NCI-H748 treated with DMSO at 0.1 percent for 48 hours (cell line): ENCODE data around the gene FAM83C.
"Not testable (repeated sequence)": the region's sequence is repeated elsewhere in the genome, so short reads cannot be mapped to it uniquely, and the experiment has no call there.

ENCODE experiments used
- DNase-seq: peaks from one replicate; lab custom pipeline; 2025; lab: John Stamatoyannopoulos, UW

The FAM83C gene

DNA sequence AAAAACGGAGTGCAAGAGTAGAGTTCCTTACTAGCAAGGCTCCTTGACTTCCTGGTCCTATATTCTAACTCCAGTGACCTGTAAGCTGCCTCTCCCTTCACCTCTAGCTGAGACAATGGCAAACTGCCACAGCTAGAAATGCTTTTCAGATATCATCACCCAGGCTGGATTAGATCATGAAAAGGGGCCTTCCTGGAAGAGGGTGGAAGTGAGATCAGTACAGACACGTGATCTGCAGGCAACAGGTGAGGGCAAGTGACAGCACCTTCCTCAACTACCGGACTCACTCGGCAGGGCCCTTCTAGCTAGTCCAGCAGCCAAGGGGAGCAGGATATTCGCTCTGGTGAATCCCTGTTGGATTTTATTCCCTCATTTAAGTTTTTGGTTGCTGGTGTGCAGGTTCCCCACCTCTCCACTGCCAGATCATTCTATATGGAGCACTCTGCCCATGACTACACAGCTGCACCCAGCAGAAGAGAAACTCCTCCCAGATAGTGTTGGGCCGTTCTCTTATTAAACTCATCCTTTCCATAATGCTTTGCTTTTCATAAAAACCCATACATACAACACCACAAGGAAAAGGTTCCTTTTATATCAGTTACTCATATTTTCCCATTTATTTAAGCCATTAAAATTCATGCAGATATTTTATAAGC, 26.4 kb upstream of the FAM83C start:
- DNase-seq: no peak

DNA sequence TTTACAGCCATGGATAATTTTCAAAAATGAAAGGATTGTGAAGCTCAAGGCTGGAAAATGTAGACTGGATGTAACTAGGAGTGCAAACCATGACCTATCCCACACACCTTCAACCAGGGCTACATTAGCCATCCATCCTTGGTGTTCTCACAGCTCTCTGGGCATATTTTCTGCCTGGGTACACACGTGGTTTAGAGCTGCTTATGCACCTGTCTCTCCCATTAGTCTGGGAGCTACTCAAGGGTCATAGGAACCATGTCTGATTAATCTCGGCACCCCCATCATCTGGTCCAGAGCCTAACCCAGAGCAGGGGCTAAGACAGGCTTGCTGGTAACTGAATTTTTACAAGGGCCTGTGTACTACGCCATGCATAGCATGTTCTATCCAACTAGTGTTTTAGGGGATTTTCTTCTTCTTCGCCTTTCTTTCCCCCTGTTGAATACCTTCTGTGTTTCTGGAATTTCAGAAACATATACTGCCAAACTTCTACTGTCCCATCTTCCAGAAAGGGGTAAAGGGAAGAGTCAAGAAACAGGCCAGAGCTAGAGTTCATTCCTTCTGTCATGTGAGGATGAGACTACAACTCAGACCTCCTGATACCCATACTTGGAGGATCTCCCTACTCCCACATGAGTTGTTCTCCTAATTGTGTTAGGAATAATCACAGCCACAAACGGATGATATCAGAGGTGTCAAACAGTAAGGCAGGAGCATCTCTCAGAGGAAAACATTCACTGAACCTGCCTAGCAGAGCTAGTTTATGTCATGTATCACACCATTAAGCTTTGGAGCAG, 25.4 kb upstream of the FAM83C start:
- no peak for DNase-seq

DNA sequence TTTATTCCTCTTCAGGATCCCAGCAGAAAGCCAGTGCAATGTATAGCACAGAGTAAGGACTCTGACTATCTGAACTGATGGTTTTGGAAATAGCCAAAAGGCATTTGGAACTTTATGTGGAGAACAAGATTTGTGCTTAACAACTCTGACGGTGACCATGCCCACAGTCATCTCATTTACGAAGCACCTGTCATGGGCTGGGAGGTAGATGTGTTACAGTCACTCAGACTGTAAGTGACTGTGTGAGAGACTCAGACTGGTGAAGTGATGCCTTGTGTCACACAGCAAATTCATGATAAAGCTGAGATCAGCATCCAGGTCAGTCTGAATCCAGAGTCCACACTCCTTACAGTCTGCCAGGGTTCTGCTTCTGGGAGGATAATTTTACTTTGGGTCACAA, 23.9 kb upstream of the FAM83C start:
- no peak for DNase-seq

DNA sequence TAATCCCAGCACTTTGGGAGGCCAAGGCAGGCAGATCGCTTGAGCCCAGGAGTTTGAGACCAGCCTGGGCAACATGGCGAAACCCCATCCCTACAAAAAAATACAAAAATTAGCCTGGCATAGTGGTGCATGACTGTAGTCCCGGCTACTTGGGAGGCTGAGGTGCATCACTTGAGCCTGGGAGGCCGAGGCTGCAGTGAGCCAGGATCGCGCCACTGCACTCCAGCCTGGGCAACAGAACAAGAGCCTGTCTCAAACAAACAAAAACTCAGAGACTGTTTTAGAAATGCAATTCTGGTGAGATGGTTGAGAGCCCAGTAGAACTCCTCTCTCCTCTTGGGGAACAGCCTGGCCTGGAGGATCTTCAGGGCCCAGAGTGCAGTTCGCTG, 23.4 kb upstream of the FAM83C start:
- DNase-seq: not testable (repeated sequence)

DNA sequence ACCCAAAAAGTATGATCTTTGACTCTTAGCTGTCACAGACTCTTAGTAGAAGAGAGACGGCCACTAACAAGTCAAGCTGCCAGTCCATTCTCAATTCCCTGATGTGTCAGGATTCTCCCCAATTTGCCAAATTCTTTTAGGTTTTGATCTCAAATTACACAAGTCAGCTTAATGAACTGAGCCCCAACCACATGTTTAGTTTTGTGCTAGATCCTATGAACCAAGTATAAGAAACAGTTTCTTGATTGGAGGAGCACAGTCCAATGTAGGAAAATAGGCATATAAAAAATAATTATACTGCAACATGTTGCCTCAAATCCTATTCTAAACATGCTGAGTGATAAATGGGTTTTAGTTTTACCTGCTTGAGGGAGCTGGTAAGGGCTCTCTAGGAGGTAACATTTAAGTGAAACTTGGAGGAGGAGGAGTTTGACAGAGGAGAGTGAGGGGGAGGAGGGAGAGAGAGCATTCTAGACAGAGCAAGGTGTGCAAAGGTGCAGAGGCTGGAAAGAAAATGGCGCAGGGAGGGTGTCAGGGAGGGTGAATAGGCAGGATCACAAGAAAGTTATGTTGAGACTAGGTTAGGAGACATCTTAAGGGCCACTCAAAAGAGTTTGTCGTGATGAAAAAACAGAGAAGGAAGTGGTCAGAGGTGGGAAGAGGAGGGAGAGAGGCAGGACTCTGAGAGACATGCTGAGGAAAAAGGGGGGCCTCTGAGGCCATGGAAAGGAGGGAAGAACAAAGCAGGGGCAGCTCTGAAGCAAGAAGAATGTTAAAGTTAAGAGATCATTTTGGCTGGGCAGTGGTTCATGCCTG, 22.8 kb upstream of the FAM83C start:
- no peak for DNase-seq

DNA sequence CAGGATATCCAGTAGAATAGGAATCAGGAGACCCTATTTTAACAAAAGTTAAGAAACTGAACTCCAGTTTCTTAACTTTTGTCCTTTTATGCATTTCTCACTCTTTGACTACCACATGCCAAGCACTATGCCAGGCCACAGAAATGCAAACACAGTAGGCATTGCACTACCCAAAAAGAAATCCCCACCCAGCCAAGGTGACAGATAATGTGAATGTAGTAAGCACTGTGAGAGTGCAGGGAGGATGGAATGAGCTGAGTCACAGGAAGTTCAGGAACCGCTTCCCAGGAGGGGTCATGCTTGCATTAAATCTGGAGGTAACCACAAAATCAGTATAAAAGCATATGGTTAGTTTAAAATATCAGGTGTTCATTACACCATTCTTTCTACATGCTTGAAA, 20.1 kb upstream of the FAM83C start:
- DNase-seq: no peak

DNA sequence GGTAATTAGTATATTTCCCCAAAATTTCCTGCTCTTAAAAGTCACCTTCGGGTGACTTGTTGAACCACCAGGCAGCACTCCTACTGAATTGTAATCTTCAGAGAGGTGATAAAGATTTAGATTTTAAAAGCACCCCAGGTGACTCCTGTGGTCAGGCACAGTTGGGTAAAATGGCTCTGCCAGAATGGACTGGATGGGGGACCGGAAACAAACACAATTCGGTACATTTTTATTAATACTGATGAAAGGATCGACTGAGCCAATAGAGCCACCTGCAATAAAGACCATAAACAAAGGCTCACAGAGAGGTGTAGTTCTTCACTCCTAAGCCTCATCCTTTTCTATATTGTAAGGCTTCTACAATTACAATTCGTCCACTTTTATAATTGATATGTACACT, 19.6 kb upstream of the FAM83C start:
- no peak for DNase-seq

DNA sequence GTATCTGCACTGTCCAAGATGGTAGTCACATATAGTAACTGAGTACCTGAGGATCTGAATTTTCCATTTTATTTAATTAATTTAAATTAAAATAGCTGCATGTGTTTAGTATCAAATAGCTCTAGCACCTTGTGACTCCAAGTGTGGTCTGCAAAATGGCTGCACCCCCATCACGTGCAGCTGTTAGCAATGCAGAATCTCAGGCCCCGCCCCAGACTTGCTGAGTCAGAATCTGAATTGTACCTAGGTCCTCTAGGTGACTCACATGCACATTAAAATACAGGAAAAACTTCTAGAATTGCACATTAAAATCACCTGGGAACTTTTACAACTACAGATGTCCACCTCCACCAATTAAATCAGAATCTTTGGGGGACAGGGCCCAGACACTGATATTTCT, 19.2 kb upstream of the FAM83C start:
- no peak for DNase-seq

DNA sequence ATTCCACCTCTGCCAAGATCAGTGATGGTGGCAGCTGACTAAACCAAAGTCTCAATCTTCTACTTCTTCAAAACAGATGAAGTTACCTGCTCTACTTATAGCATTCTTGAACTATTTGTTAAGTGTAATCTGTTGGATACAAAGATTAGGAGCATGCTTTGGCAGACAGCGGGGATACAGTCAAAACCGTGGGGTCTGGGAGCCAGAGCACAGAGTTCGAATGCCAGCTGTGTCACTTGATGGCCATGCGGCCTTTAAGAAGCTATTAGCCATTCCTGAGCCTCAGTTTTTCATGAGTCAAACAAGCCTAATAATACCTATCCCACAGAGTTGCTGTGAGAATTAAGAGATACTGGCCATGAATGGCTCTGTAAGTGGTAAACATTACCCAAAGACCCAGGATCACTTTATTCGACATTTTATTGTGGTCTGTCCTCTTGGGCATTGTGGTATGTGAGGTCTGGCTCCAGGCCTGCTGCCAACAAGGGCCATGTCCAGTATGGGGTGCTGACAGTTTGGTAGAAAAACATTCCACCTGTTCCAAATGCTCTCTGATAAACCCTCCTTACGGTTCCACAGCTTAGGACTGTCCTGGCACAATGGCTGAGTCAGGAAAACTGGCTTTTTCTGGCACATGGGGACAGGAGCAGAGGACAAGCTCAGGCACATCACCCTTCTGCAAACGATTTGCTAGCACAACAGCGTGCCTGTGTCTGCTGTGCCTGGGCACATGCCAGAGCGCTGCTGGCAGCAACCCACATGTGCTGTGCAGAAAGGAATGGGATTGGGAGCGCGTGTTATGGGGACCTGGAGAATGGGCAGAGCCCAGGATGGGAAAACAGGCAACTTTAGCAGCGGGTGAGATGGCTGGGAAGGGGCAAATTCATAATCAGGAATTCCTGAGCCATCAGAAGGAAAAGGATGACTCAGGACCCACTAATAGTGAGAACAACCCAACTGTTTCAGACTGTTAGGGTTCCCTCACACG, 15.7 kb upstream of the FAM83C start:
- no peak for DNase-seq

DNA sequence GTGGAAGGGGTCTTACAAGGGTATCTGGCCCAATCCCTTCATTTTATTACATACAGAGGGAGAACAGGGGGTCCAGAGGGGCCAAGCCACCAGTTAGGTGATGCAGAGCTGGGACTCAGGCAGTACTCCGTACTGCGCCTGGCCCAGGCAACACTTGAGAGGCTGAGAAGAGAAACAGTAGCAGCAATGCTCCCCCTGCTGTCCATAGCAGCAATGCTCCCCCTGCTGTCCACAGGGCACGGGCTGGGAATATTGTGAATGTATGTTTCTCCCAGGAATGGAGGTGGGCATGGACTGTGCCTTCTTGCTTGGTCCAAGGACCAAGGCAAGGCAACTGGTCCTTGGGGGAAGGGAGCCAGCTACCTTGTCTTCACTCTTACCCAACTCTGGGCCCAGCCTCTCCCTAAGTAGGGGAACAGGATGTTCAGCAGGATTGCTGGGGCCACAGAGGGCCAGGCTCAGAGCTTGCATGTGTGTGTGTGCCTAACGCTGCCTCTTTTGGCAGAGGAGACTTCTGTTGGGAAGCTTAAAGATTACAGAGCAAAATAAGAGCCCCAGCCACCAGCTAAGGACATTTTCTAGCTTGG, 14.8 kb upstream of the FAM83C start:
- peak; percentile 7 for DNase-seq

DNA sequence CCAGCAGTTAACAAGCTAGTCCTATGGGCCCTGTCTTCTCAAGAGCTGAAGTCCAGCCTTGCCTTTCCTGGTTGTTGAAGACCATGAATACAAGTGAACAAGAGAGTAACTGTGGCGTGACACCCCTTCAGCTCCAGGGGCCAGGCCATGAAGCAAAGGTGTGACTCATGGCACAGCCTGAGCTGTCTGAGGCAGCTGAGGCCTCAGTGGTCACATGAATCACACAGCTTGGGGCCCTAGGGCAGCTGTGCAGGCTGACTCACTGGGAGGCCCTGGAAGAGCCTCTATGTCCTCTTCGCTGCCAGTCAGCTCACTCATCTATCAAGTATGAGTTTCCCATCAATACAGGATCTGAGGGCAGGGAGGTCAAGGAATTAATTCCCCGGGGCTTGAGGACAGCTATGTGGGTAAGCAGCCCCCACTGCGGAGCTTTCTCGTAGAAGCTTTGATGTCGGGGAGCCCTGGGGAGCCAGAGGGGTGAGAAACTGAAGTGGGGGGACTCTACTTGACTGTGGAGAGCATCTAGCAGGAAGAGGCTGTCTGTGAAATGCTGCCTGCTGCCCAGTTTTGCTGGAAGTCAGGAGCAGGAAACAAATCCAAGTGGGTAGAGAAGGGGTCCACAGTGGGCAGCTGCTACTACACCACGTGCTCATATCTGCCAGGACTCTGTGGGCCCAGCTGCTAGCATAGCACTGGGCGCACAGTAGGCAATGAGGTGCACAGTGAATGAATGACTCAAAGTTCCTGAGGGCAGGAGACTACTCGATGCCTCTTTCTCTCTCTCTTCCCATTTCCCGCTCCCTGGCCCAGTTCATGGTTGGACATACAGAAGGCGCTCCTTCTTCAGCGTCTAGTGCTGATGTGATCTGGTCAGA, 13.7 kb upstream of the FAM83C start:
- DNase-seq: no peak

DNA sequence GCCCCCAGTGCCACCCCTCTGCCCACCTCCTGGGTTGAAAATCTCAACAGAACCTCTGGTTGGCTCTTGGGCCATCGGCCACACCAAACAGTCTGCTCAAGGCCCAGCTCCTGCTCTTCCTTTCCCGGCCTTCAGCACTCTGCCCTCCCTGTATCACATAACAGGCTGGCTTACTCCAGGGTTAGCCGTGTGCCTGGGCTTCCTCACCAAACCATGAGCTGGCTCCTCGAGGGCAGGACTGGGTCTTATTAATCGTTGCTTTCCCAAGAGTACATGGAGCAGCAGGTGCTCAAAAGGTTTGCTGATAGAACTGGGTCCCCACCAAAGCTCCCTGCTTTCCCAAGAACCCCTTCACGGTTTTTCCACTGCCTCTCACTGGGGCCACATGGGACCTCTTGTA, 12.7 kb upstream of the FAM83C start:
- DNase-seq: no peak

DNA sequence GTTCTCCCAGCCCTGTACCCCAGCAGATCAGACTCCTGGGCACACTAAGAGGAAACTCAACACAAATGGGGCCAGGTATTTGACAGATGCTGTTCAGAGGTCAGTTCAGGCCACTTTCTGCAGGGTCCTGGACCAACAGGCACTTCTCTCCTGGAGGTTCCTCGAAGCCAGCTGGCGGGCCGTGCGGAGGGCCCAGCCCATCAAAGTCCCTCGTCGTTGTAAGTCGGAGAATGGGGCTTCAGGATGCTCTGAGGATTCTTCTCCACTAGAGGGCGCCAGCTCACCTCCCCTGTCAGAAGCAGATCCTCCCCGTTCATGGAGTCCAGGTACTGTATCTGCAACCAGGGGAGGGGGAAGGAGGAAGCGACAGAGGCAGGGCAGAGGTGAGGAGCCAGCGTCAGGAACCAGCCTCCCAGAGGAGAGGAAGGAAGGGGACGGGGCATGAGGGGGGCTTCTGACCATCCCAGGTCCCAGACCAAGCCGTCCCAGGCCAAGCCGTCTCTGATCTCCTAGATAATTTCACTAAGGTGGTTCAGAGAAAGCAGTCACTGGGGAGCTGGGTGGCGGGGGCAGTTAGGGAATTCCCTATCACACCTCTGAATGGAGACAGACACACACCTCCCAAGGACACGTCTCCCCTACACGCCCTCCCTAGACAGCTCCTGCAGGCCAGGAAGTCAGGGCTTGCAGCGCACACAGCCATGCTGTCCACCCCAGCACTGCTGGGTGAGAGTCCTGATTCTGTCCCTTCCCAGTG, 11.7 kb upstream of the FAM83C start:
- DNase-seq: peak; percentile 71

DNA sequence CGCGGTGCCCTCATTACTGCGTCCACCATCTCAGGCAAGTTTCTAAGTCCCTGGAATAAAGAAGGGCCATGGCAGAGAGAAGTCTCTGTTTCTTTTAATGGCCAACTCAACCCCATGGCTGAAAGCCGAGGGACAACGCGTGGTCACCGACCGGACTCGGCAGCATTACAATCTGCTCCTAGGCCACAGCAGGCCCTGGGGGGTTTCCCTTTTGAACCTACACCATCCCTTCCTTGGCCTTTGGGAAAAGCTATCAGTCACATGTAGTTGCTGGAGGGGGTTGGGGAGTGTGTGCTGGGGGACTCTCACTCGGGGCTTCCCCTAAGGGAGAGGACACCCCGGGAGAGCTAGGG, 11.1 kb upstream of the FAM83C start:
- DNase-seq: no peak

DNA sequence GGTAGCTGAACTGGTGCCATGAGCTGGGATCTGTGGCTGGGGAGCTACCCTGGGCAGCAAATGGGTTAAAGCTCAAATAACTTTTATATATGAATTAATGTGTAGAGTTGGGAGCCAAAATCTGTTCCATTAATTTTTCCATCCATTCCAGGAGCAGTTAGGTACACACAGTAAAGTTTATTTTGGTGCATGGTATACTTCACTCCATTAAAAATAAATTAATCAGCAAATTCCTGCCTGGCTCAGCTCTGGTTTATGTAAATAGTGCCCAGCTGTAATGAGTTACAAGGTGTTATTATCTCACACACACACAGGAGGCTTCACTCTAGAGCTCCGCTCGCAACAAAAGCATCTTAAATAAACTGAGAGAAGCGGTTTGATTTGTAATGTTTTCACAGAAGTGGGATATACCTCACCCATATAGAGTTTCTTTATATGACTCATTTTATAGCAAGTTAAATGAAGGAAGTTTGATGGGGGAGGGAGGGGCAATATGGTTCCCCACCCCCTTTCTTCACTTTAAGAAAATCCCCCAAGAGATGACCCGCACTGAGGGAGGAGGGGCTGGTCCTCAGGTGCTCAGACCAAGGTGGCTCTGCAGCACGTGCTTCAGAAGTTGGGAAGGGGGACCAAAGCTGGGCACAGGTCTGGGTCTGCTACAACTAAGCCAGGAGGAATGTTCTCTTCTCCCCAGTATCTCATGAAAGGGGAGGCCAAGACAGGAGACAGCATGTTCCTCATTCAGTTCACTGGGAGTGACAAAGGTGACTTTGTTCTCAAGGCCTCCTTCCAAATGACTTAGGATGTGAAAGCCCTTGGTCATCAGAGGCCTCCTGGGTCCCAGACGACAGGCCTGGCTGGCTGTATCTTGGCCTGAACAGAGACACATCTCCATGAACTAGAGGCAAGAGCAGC, 10.5 kb upstream of the FAM83C start:
- DNase-seq: no peak

DNA sequence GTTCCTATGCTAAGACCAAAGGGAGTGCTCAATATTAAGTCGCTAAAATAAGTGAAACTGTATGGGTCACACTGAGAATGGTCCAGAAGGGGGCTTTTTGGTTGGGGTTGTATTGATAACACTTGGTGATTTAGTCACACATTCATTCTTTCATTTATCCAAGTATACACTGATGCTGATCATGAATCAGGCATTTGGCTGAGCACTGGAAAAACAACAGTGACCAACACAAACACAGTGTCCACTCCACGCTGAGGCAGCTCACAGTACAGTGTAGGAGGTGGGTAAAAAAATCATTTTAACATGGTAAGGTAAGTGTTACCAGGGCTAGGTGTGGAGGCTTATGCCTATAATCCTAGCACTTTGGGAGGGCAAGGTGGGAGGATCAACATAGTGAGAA, 9.2 kb upstream of the FAM83C start:
- no peak for DNase-seq

DNA sequence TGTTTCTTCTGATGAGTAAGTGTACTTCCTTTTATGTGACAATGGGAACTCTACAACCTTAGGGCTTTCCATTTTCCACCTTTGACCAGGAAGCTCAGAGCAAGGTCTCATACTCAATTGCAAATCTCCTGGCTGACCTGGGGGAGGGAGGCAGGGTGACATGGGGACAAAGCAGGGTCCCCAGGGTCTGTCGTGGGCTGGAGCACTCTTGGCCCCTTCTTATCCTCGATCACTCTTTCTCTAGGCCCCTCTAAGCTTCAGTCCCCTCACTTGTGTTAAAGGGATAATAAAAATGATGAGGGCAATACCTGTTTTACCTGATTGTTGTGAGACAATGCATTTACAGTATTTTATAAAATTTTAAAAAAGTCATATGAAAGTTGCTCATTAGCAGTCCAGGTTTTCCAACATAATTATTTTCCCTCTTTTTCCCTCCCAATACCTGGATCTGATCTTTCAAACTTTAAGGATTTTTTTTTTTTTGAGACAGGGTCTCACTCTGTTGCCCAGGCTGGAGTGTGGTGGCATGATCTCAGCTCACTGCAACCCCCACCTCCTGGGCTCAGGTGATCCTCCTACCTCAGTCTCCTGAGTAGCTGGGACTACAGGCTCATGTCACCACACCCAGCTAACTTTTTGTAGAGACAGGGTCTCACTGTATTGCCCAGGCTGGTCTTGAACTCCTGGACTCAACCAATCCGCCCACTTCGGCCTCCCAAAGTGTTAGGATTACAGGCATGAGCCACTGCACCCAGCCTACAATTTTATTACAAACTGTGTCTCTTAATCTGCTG, 8.4 kb upstream of the FAM83C start:
- DNase-seq: no peak

DNA sequence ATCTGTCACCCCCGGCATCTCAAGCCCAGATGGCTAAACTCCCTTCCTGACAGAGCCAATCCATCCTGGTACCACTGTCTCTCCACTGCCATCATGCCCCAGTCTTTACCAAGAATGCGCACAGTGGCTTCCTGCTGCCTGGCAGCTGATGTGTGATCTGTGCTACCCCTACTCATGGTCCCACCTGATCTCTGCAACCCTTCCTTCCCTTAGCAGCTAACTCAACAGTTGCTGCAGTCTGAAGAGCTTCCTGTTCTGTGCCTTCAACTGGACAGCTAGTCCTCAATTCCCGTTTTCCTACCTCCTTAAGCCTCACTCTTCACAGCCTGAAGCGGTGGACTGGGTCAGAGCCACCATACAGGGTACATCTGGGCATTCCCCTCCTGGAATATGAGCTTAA, 7.6 kb upstream of the FAM83C start:
- DNase-seq: no peak
